Body of pancreas (tissue), 4 donors: ENCODE results near the gene VPS45.

Experiments
- CTCF ChIP-seq, 7 experiments: fragments of 450-650 bp in 4 of 7; fragments of 200-600 bp in 3 of 7; sonication (generic) in 3 of 7; IDR thresholded peaks; one replicate each; pipeline ENCODE4 v1.5.1; 2016 to 2019; ENCODE audit warnings: antibody characterized with exemption in 7 of 7
- POLR2A ChIP-seq, 3 donors: fragments of 450-650 bp; IDR thresholded peaks; one replicate each; pipeline ENCODE4 v1.6.1; 2016; ENCODE audit warnings: antibody characterized with exemption in 3 of 3, mild to moderate bottlenecking in 2 of 3

DNA sequence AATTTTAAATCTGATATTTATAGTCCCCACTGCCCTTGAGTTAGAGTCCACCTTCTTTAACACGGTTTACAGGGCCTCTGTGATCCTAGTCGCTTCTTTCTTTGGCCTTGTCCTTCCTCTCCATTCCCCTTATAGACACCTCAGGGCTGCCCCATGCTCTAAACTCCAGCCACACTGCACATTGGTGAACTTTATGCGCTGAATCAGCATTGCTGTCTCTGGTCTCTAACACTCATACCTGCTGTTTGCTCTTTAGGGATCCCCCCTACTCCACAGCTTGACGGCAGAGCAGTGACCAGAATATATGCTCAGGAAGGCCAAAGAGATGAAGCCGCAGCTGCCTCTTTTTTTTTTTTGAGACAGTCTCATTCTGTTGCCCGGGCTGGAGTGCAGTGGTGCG is 112.3 kb downstream of the VPS45 start:
- TF ChIP-seq CTCF (IDR thresholded peaks at IDR 0.05) (no peak), POLR2A (IDR thresholded peaks at IDR 0.05) (no peak)
